Smooth muscle cell (in vitro differentiated cells): ENCODE results near the gene UBASH3A. TPM values are rescaled to one million over a fixed set of nuclear protein-coding genes. Genes with fewer than 3 reads are reported as not detected.

Source experiments
- DNase-seq: peaks from one replicate; lab custom pipeline; 2025; ENCODE audit not compliant: unreplicated experiment; lab: John Stamatoyannopoulos, UW
- H2AFZ ChIP-seq: fragments of 200-600 bp; sonication (generic); 2 replicates; pipeline ENCODE4 v1.6.0; 2016; ENCODE audit warnings: antibody characterized with exemption, low read depth, mild to moderate bottlenecking
- H3F3A ChIP-seq: fragments of 200-600 bp; sonication (generic); 2 replicates; pipeline ENCODE4 v1.6.0; 2017; ENCODE audit warnings: antibody characterized with exemption, low read depth
- H3K27ac ChIP-seq: fragments of 200-600 bp; sonication (generic); 2 replicates; pipeline ENCODE4 v1.5.1; 2016; ENCODE audit warnings: low read depth, mild to moderate bottlenecking
- H3K27me3 ChIP-seq: fragments of 200-600 bp; sonication (generic); 2 replicates; pipeline ENCODE4 v1.6.1; 2016; ENCODE audit warnings: low read depth, mild to moderate bottlenecking
- H3K36me3 ChIP-seq: fragments of 200-600 bp; sonication (generic); 2 replicates; pipeline ENCODE4 v1.5.1; 2016; ENCODE audit warnings: low read depth
- H3K4me1 ChIP-seq: fragments of 200-600 bp; sonication (generic); 2 replicates; pipeline ENCODE4 v1.5.1; 2016; ENCODE audit warnings: low read depth
- H3K4me2 ChIP-seq: fragments of 200-600 bp; sonication (generic); 2 replicates; pipeline ENCODE4 v1.6.0; 2016; ENCODE audit warnings: mild to moderate bottlenecking
- H3K4me3 ChIP-seq: fragments of 200-600 bp; sonication (generic); 2 replicates; pipeline ENCODE4 v1.5.1; 2016; ENCODE audit warnings: mild to moderate bottlenecking
- H3K79me2 ChIP-seq: fragments of 200-600 bp; sonication (generic); 2 replicates; pipeline ENCODE4 v1.6.0; 2016; ENCODE audit warnings: low read depth, mild to moderate bottlenecking
- H3K9ac ChIP-seq: fragments of 200-600 bp; sonication (generic); 2 replicates; pipeline ENCODE4 v1.6.0; 2016; ENCODE audit warnings: low read depth
- H3K9me3 ChIP-seq: fragments of 200-600 bp; sonication (generic); replicated peaks from 2 replicates; pipeline ENCODE4 v1.5.1; 2016; ENCODE audit warnings: low read depth
- H4K20me1 ChIP-seq: fragments of 200-600 bp; sonication (generic); 2 replicates; pipeline ENCODE4 v1.6.0; 2016; ENCODE audit warnings: low read depth
- CTCF ChIP-seq: fragments of 200-600 bp; sonication (generic); IDR thresholded peaks from 2 replicates; pipeline ENCODE4 v1.5.1; 2017; ENCODE audit warnings: borderline replicate concordance, mild to moderate bottlenecking, antibody characterized with exemption; ENCODE audit not compliant: insufficient read depth, poor library complexity, severe bottlenecking
- WGBS: methylation state at CpG from one replicate; pipeline ENCODE4 v1.1.7; 2016; ENCODE audit warnings: low lambda C conversion rate; 5-methylcytosine and 5-hydroxymethylcytosine counted together
- polyA plus RNA-seq: library from polyadenylated mRNA; unstranded; fragments of >200 nt; fragmentation: Nextera tagmentation; extraction: Ambion mirVana; gene quantifications from 2 replicates; pipeline ENCODE4 v1.2.1, GENCODE V29; 2016
- total RNA-seq: library from RNA; depleted of rRNA; stranded (reverse); fragments of >200 nt; gene quantifications from 2 replicates; pipeline ENCODE4 v1.2.3, GENCODE V29; 2014

UBASH3A gene
- total and polyA plus RNA-seq, 2 experiments from 2014 or later: not detected

GRCh38 chr21:42361286-42361685 is 42.4 kb upstream of the UBASH3A start:
- H4K20me1 ChIP-seq: no peaks in the 10 kb centered on the region
- H3K79me2 ChIP-seq: no peaks in the 10 kb centered on the region
- H3K9me3 ChIP-seq: no peaks in the 10 kb centered on the region
- no peak for DNase-seq
- no peak overlapping the region for H2AFZ ChIP-seq
- H3K4me1 ChIP-seq: no peaks in the 10 kb centered on the region
- 86% methylated on average over 7 of the region's 7 CpGs for WGBS
- H3K4me3 ChIP-seq: no peak overlapping the region
- no peak overlapping the region for H3K9ac ChIP-seq
- no peak overlapping the region for H3K4me2 ChIP-seq
- H3K27me3 ChIP-seq: no peaks in the 10 kb centered on the region
- H3K27ac ChIP-seq: no peak overlapping the region
- H3K36me3 ChIP-seq: no peaks in the 10 kb centered on the region
- H3F3A ChIP-seq: no peaks in the 10 kb centered on the region
- no peak for TF ChIP-seq CTCF

- H2AFZ ChIP-seq: no peak overlapping the region
- no peaks in the 10 kb centered on the region for H3K4me1 ChIP-seq
- no peaks in the 10 kb centered on the region for H4K20me1 ChIP-seq
- no peak overlapping the region for H3K4me2 ChIP-seq
- no peak overlapping the region for H3K27ac ChIP-seq
- no peaks in the 10 kb centered on the region for H3K27me3 ChIP-seq
- H3K36me3 ChIP-seq: no peaks in the 10 kb centered on the region
- H3K4me3 ChIP-seq: no peak overlapping the region
- no peak for DNase-seq
- H3K9ac ChIP-seq: no peak overlapping the region
- TF ChIP-seq CTCF: no peak
- H3K9me3 ChIP-seq: no peaks in the 10 kb centered on the region
- WGBS: 85% methylated on average over 12 of the region's 12 CpGs
- no peaks in the 10 kb centered on the region for H3K79me2 ChIP-seq
- no peaks in the 10 kb centered on the region for H3F3A ChIP-seq
These were observed 41.5 kb upstream of the UBASH3A start for GRCh38 chr21:42362198-42362597.

DNA sequence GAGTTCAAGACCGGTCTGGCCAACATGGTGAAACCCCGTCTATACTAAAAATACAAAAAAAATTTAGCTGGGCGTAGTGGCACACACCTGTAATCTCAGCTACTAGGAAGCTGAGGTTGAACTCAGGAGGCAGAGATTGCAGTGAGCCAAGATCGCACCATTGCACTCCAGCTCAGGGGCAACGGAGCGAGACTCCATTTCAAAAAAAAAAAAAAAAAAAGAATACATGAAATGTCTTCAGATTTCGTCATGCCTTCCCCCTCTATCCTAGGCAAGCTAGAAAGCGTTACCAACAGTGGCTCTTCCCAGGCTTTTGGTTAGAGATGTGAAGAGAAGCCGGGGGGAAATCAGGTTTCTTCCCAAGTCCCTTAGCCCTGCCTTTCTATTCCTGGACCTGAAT is 41.0 kb upstream of the UBASH3A start:
- Histone ChIP-seq H3K4me3 (no peak overlapping the region), H3K36me3 (no peaks in the 10 kb centered on the region), H3K79me2 (no peaks in the 10 kb centered on the region), H3K9ac (no peak overlapping the region), H4K20me1 (no peaks in the 10 kb centered on the region), H3F3A (no peaks in the 10 kb centered on the region), H3K4me1 (no peaks in the 10 kb centered on the region), H3K9me3 (no peaks in the 10 kb centered on the region), H3K27ac (no peak overlapping the region), H2AFZ (no peak overlapping the region), H3K27me3 (no peaks in the 10 kb centered on the region), H3K4me2 (no peak overlapping the region)
- DNase-seq: no peak
- WGBS: 92% methylated on average over 9 of the region's 9 CpGs
- no peak for TF ChIP-seq CTCF

GRCh38 chr21:42363312-42363711 is 40.4 kb upstream of the UBASH3A start:
- H3F3A ChIP-seq: no peaks in the 10 kb centered on the region
- H3K36me3 ChIP-seq: no peaks in the 10 kb centered on the region
- H3K4me2 ChIP-seq: no peak overlapping the region
- H2AFZ ChIP-seq: no peak overlapping the region
- 84% methylated on average over 8 of the region's 8 CpGs for WGBS
- no peaks in the 10 kb centered on the region for H3K79me2 ChIP-seq
- no peak overlapping the region for H3K9ac ChIP-seq
- H3K9me3 ChIP-seq: no peaks in the 10 kb centered on the region
- TF ChIP-seq CTCF: no peak
- no peak overlapping the region for H3K4me3 ChIP-seq
- no peaks in the 10 kb centered on the region for H3K27me3 ChIP-seq
- H4K20me1 ChIP-seq: no peaks in the 10 kb centered on the region
- H3K4me1 ChIP-seq: no peaks in the 10 kb centered on the region
- no peak for DNase-seq
- no peak overlapping the region for H3K27ac ChIP-seq
